HG03280 (cell line): ENCODE data around the gene CACNG8.

Source experiments
- ATAC-seq: cut with Tn5 transposase; IDR thresholded peaks from one replicate; pipeline ENCODE4 v1.9.1; 2021; ENCODE audit warnings: mild to moderate bottlenecking, moderate library complexity; ENCODE audit not compliant: unreplicated experiment

CACNG8 gene

DNA sequence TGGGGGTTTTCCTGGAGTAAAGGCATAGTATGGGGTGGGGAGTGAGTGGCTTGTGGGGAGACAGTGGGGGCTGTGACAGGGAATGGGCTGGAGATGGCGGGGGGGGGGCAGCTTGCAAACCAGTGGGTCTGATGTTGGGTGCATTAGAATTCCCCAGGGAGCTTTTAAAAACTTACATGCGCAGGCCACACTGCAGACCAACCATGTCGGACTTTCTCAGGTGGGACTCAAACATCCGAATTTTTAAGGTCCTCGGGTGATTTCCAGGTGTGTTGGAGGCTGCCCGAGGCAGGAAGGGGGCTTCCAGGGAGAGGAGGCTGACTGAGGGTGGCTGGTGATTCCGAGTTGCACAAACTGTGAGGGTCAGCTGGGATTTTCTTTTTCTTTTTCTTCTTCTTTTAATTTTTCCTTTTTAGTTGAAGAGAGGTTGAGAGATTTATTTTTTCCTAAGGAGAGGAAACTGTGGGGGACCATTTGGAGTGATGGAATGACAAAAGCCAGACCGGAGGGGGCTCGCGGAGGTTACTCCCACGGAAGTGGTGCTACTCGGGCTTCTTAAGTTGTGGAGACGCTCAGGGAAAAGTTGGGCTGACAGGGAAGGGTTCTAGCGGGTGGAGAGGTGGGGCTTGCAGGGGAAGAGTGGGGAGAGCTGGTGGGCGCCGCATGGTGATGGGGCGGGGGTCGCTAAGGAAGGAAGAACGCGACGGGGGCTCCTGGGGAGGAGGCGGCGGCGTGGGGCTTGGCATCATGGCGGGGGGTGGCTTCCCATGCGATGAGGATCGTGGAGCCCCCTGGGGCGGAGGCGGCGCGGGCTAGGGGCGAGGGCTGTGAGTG lies 997 bp upstream of the CACNG8 start:
- ATAC-seq: no peak

DNA sequence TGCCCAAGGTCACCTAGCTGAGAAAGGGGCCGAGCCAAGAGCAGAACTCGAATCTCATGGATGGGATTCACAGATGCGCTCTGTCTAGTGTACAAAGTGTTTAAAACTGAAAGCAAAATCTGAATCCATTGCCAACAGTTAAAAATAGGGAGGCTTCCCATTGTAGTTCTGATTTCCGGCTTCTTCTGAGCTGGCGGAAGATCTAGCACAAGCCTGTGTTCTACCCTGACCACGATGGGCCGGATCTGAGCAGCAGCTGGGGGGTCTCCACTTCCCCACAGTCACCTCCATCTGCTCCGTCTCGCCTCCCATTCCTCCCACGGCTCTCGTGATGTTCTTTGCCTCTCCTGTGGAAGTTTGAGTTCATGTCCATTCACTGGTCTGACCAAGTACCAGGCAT lies 2.4 kb downstream of the CACNG8 start:
- ATAC-seq: no peak

DNA sequence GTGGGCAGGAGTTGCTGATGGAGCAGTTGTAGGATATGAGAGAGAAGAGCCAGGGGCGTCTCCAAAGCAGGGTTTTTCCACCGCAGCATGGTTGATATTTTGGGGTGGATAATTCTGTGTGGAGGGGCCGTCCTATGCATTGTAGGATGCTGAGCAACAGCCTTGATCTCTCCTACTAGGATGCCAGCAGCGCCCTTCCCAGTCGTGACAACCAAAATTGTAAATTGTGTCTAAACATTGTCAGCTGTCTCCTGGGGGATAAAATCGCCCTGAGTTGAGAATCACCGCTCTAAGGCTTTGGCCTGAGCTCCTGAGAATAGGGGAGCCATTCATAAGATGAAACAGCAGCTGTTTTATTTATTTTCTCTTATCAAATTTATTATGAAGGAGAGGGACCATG lies 4.2 kb downstream of the CACNG8 start:
- ATAC-seq: no peak

DNA sequence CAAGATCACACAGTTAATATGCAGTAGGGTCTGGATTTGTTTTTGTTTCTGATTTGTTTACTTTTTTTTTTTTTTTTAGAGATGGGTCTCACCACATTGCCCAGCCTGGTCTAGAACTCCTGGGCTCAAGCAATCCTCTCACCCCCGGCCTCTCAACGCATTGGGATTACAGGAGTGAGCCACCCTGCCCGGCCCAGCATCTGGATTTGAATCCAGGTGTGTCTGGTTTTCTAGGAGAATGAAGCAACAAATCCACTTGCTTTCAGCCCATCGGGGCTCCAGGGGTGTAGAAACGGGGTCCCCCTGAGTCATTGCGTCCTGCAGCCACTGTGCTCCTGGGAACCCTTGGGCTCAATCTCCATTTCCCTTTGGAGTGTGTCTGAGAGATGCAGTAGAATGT lies 6.6 kb downstream of the CACNG8 start:
- ATAC-seq: no peak

DNA sequence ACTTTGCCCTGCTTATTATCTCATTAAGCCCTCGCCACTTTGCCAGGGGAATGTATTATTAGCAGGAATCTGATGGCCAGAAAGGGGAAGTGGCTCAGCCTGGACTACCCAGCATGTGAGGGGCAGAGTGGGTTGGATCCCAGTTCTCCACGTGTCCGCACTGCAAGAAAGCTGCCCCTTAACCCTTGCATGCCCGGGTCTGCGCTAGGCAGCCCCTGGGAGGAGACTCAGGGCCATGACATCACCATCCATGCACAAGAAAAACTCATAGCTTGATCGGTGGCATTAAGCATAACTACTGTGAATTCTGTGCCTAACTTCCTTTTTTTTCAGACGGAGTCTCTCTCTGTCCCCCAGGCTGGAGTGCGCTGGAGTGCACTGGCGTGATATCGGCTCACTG lies 8.9 kb downstream of the CACNG8 start:
- ATAC-seq: no peak

DNA sequence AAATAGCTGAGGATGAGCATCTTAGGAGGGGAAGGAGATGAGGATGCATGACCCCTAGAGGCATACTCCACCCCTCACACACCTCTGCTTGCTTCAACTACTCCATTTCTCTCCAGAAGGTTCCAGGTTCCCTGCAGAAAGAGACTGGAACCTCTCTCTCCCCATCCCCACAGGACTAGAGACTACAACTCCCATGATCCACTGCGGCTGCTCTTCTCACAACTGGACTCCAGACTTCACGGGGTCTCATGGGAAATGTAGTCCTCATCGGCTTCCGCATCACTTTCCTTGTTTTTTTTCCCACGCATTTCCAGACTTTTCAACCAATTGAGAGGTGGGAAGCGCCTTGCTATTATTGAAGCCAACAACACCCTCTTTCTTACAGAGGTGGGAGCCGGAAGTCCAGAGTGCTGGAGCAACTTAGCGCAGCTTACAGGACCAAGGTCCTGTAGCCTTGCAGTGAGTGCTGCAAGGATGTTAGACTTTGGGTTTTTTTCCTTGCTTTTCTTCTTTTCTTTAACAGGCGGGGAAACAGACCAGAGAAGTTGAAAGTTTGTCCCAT lies 14.8 kb downstream of the CACNG8 start:
- peak; percentile 55 for ATAC-seq

DNA sequence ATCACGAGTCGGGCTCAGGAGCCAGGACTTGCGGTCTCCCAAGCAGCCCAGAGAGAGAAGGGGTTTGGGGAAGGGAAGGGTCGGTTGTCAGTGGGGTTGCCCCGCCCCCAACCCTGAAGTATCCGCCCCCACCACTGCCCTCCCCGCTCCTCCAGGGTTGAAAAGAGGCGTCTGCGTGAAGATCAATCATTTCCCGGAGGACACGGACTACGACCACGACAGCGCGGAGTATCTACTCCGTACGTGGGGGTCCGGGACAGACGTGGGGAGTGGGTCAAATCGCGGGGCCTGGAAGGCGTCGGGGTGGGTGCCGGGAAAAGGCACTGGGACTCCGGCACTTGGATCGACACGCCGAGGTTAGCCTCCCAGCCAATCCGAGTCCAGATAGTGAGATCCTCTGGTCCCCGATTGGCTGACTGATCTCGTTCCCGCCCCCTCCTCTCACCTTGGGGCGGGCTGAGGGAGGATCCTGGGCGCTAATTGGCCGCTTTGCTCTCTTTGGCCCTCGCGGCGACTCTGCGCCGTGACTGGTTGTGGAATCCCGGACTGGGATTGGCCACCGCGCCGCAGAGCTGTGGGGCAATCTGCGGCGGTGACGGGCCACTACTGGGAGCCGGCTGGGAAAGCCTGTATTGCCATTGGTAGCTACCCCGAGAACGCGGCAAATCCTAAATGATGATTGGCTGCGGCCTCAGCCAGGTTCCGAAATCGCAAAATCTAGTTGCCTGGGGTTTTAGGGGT lies 15.4 kb downstream of the CACNG8 start:
- ATAC-seq: no peak

DNA sequence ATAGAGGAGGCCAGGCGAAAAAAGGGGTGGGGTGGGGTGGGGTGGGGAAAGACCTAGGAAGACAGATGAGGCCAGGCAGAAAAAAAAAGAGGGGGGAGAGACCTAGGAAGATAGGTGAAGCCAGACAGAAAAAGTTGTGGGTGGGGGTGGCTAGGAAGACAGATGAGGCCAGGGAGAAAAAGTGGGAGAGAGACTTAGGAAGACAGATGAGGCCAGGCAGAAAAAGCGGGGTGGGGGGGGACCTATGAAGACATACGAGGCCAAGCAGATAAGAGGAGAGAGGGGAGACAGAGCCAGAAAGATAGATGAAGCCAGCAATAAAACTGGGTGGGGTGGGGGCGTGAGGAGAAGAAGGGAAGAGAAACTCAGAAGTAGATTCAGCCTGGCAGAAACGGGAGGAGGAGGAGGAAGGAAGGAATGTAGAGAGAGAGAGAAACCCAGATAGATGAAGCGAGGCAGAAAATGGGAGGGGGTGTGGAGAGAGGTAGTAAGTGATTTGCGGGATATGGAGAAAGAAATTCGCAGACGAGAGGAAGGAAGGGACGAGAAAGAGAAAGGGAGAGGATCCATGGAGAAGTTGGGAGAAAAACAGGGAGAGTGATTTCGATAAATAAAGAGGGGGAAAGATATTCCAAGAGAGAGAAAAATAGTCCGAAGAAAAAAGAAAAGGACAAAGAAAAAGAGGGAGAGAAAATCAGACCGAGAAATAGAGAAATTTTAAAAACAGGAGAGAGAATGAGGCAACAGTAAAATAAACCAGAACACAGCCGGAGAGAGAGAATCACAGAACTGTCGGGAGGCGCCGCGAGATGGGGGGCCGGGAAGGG lies 16.5 kb downstream of the CACNG8 start:
- no peak for ATAC-seq

DNA sequence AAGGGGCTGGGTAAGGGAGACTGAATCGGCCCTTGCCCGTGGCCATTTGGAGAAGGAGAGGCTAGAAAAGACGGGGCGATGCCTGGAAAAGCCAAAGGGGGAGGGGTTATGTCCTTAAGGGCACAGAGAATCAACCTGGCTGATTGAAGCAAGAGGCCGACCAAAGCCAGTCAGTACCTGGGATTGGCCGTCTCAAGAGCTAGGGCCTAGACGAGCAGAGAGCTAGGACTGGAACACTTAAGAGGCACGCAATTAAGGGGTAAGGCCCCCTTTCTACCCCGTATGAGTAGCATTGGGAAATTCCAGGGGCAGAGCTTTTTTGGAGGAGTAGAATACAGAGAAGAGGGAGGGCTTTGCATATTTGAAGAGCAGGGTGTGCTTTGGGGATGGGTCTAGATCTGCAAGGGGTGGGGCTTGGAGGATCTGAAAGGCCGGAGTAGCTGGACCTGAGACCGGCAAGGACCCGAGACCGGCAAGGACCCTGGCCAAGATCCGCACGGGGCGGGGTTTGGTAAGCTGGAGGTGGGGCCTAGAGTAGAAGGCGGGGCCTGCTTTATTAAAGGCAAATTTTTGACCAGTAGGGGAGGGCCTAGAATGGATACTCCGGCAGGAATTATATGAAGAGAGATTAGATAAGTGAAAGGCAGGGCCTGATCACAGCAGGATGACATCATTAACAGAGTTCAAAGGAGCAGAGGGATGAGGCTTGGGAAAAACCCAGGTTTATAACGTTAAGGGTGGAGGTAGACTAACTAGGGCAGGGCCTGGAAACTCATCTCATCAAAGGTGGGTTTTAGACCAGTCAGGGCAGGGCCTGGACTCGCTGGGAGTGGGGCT lies 18.0 kb downstream of the CACNG8 start:
- ATAC-seq: no peak

DNA sequence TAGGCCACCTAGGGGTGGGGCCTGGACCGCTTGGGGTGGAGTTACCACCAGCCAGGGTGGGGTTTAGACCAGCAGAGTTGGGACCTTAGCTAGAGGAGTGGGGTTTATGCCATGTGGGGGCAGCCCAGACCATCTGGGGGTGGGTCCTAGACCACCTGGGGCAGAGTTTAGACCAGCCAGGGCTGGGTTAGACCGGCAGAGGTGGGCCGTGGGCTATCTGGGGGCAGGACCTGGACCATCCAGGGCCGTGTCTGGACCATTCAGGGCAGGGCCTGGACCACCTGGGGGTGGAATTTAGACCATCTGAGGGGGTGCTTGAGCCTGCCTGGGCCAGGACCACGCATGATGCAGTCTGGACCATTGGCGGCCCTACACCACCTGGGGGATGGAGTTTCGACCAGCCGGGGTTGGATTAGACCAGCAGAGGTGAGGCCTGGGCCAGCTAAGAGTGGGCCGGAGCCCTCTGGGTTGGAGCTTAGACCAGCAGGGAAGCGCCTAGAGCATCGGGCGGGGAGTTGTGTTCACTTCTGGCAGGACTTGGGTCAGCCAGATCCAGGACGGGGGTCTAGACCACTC lies 18.7 kb downstream of the CACNG8 start:
- no peak for ATAC-seq

DNA sequence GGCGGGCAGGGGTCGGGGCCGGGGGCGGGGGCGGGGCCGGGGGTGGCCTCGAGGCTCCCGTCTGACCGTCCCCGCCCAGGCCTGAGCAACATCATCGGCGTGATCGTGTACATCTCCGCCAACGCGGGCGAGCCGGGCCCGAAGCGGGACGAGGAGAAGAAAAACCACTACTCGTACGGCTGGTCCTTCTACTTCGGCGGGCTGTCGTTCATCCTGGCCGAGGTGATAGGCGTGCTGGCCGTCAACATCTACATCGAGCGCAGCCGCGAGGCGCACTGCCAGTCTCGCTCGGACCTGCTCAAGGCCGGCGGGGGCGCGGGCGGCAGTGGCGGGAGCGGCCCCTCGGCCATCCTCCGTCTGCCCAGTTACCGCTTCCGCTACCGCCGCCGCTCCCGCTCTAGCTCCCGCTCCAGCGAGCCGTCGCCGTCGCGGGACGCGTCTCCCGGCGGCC lies 19.3 kb downstream of the CACNG8 start:
- ATAC-seq: no peak

DNA sequence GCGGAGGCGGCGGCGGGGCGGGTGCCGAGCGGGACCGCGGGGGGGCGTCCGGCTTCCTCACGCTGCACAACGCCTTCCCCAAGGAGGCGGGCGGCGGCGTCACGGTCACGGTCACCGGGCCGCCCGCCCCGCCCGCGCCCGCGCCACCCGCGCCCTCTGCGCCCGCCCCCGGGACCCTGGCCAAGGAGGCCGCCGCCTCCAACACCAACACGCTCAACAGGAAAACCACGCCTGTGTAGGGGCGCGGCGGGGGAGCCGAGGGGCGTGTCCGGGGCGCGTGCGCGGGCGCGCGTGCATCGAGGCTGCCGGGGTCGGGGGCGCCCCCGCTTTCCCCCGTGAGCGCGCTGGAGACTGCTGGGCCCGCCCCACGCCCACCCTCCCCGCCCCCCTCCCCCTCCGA lies 19.9 kb downstream of the CACNG8 start:
- ATAC-seq: no peak

DNA sequence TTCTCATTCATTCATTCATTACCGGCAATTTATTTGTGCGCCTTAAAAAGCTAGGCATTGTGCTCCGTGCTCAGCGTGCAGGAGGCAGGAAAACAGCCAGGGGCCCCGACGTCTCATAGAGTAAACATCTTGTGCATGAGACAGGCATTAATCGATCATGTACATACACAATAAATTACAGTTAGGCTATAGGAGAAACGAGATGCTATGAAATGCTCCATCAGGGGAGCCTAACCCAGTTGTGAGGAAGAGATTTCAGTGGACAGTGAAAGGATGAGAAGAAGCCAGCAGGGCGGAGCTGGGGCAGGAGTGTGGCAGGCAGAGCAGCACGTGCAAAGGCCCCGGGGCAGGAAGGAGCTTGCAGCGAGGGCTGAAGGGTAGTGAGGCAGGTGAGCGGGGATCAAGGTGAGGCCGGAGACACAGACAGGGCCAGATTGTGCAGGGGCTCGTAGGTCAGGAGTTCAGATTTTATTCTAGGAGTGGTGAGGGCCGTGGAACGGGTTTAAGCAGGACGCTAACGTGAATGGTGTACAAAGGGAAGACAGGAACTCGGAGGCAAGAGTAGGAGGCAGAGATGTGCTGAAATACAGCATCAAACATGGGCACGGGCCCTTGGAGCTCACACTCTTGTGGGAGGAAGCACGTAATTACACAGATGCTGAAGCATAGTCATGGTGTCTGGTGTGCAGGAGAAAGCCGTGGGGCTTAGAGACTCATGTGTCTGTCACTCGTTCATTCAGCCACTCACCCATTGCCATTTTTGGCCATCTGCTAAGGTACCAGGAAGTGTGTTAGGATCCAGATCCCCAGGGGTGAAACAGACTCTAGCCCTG lies 20.9 kb downstream of the CACNG8 start:
- no peak for ATAC-seq

DNA sequence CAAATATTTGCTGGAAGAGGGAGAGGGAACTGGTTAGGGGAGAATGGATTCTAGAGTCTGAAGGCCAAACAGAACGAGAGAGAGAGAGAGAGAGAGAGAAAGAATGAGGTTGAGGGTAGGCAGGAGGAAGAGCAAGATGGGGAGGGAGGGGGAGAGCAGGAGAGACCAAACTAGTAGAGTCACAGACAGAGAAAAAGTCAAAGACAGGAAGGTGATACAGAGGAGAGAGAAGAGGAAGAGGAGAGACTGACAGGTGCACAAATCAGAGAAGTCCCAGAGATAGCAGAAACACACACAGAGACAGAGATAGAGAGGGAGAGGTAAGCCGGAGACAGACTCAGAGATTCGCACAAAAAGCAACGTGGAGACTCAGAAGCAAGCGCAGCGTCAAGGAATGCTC lies 23.1 kb downstream of the CACNG8 start:
- ATAC-seq: no peak

DNA sequence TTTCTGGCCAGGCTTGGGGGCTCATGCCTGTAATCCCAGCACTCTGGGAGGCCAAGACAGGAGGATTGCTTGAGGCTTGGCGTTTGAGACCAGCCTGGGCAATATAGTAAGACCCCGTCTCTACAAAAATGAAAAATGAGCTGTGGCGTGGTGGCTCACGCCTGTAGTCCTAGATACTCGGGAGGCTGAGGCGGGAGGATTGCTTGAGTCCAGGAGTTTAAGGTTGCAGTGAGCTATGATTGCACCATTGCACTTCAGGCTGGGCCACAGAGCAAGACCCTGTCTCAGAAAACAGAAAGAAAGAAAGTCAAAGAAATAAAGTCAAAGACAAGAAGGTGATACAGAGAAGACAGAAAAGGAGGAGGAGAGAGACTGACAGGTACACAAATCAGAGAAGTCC lies 26.2 kb downstream of the CACNG8 start:
- no peak for ATAC-seq

DNA sequence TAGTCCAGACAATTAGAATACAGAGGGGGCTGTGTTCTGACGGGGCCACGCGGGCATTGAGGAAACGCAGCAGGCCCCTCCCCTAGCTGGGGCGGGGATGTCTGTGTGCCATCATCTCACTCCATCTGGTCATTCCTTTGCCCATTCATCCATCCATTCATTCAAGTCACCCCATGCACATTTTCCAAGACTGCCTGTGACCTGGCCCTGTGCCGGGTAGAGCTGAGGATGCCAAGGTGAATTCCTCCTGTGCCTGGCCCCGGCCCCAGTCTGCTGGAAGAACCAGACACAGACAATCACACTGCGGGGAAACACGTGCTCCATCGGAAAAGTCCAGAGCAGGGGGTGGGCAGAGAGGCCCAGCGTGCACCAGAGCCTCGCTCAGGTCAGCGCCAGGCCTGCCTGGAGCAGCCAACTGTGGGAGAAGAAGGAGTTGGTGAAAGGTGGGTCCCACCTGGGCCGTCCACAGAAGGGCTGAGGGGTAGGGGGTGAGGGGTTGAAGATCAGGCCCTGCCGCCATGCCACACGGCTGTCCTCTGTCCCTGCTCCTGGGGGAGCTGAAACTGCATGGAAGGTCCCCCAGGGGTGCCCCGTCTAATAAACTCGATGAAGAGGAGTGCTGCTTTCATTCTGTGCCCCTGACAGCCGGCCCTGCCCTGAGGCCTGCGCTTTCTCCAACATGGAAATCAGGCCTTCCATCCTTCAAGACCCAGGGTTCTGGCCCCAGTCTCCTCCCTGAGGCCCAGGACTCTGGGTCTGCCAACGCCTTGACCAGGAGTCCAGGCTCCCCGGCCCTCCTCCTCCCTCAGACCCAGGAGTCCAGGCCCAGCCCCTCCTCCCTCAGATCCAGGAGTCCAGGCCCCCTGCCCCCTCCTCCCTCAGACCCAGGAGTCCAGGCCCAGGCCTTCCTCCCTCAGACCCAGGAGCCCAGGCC lies 27.1 kb downstream of the CACNG8 start:
- no peak for ATAC-seq

DNA sequence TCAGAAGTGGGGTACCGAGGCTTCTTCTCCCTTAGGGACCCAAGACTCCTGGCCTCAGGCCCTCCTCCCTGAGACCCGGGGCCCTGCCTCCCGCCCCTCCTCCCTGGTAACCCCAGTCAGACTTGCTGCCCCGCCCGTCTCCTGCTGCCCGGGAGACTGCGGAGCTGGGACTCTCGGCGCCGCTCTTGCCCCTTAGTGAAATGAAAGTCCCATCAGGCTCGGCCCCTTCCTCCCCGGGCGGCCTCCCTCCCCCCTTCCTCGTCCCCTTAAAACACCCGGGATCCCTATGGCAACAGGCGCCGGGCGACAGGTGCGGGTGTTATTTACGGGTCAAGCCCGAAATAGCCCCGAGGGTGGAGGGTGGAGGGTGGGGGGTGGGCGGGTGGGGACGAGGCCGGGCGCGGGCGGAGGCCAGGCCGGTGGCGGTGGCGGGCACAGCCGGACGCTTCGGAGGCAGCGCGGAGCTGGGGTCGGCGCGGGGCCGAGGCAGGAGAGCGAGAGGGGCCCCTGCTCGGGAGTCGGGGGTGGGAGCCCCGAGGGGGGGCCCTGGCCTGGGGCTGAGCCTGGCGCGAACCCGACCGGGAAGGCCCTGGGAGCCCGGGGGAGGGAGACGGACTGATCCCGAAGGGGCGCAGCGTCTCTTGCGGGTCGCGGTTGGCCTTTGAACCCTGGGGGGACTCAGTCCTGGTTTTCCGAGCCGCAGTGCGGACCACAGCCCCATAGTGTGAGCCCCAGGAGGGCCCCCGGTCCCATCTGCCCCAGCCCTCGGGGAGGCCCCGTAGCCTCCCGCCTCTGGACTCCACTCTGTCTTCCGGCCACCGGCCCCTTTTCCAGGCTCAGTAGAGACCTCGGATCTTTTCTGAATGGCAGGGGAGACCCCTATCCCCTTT lies 28.7 kb downstream of the CACNG8 start, which contains the start of gene CACNG6:
Gene CACNG6 (plus strand): TSS at position 414 of the 890 bp plus-strand sequence. CDS start 1,241 bp downstream, outside the sequence.
- no peak for ATAC-seq
